GM19023 (cell line): ENCODE results near the gene SCARF2.
A peak's percentile ranks its signal among the peaks of the same experiment; 100 is the strongest.
"Not testable (repeated sequence)": the region's sequence is repeated elsewhere in the genome, so short reads cannot be mapped to it uniquely, and the experiment has no call there.

Source experiments
- ATAC-seq: cut with Tn5 transposase; IDR thresholded peaks from one replicate; pipeline ENCODE4 v1.9.1; 2021; ENCODE audit warnings: mild to moderate bottlenecking, moderate library complexity; ENCODE audit not compliant: unreplicated experiment

The SCARF2 gene

GRCh38 chr22:20397498-20397897 is 40.1 kb downstream of the SCARF2 start:
- ATAC-seq, result no peak

GRCh38 chr22:20396639-20397038 is 41.0 kb downstream of the SCARF2 start:
- no peak for ATAC-seq

- ATAC-seq, result no peak
These were observed 41.7 kb downstream of the SCARF2 start for GRCh38 chr22:20395907-20396287.

GRCh38 chr22:20395181-20395906 is 42.3 kb downstream of the SCARF2 start:
- ATAC-seq, result no peak

GRCh38 chr22:20393705-20394476 is 43.7 kb downstream of the SCARF2 start, which contains the start of gene ZNF74:
TSS of gene ZNF74 (plus strand) at chr22:20394151. CDS start at chr22:20394629, 478 bp downstream.
- ATAC-seq, result peak; percentile 69

GRCh38 chr22:20392983-20393704 is 44.5 kb downstream of the SCARF2 start:
- no peak for ATAC-seq

- not testable (repeated sequence) for ATAC-seq
These were observed 45.2 kb downstream of the SCARF2 start for GRCh38 chr22:20392365-20392881.

- no peak for ATAC-seq
These were observed 46.4 kb downstream of the SCARF2 start for GRCh38 chr22:20391222-20391621.

GRCh38 chr22:20390394-20390907 is 47.2 kb downstream of the SCARF2 start:
- no peak for ATAC-seq

- no peak for ATAC-seq
These were observed 48.3 kb downstream of the SCARF2 start for GRCh38 chr22:20389288-20389687.

GRCh38 chr22:20388200-20388599 is 49.4 kb downstream of the SCARF2 start:
- ATAC-seq, result no peak

GRCh38 chr22:20386972-20387371 is 50.7 kb downstream of the SCARF2 start:
- no peak for ATAC-seq

- no peak for ATAC-seq
These were observed 51.3 kb downstream of the SCARF2 start for GRCh38 chr22:20386336-20386735.

GRCh38 chr22:20384865-20385264 is 52.8 kb downstream of the SCARF2 start:
- no peak for ATAC-seq

- ATAC-seq, result no peak
These were observed 53.5 kb downstream of the SCARF2 start for GRCh38 chr22:20384171-20384570.

GRCh38 chr22:20383538-20383937 is 54.1 kb downstream of the SCARF2 start:
- ATAC-seq, result no peak

- ATAC-seq, result no peak
These were observed 57.1 kb downstream of the SCARF2 start for GRCh38 chr22:20380486-20380885.

- ATAC-seq, result not testable (repeated sequence)
These were observed 58.9 kb downstream of the SCARF2 start for GRCh38 chr22:20378684-20379083.

GRCh38 chr22:20378110-20378509 is 59.5 kb downstream of the SCARF2 start:
- ATAC-seq, result no peak

- not testable (repeated sequence) for ATAC-seq
These were observed 60.6 kb downstream of the SCARF2 start for GRCh38 chr22:20376983-20377382.

GRCh38 chr22:20376281-20376680 is 61.3 kb downstream of the SCARF2 start:
- not testable (repeated sequence) for ATAC-seq
